ENCODE measurements around the gene RBBP8NL.
"Not testable (repeated sequence)": the region's sequence is repeated elsewhere in the genome, so short reads cannot be mapped to it uniquely, and the experiment has no call there.

The RBBP8NL gene

DNA sequence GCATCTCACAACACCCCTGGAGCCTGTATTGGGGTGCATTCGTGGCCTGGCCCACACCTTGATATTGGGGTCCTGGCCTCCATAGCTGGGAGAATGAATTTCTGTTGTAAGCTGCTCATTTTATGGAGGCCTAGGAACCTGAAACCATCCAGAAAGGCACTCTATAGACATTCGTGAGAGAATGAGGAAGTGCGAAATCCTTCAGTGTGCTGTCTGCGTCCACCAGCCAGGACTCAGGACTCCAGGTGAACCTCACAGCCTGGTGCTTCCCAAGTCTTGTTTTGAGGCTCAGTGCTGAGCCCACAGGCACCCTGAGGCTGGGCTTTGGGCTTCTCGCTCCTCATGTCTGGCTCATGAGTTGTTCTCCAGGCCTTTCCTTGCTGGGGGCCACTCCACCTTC, 11.9 kb upstream of the RBBP8NL start:
- no peak for DNase-seq

DNA sequence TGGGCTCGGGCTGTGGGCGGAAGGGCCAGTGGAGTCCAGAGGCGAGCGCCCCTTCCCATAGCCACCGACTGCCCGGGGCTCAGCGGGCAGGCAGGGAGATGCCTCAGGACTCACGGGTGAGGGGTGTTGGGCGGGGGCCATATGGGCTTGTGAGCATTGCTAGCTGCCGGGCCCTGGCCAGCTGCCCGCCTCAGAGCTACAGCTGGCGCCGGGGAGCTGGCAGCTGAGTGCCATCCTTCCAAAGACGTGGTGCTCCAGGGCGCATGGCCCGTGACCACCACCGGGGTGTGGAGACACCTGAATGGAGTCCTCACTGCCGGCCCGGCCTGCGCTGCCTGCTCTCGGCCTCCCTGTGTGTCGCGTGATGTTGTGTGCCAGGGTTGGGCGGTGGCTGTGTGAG, 10.6 kb upstream of the RBBP8NL start:
- no peak for DNase-seq

DNA sequence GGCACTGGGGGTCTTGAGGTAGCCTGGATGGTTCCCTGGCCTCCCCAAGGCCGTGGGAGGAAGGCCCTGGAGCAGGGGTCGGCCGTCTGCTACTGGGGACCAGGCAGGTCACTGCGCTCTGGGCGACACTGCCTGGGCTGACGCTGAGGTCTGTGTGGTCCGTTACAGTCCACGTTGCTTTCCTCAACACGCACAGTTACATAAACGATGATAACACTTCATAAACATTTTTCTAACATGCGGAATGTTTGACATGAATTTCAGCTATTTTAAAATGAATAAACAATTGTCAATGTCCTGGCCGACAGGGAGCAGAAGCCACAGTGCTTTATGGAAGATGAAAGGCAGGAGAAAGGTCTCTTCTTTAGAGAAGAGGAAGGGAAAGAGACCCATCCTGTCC, 10.2 kb upstream of the RBBP8NL start:
- DNase-seq, result no peak

DNA sequence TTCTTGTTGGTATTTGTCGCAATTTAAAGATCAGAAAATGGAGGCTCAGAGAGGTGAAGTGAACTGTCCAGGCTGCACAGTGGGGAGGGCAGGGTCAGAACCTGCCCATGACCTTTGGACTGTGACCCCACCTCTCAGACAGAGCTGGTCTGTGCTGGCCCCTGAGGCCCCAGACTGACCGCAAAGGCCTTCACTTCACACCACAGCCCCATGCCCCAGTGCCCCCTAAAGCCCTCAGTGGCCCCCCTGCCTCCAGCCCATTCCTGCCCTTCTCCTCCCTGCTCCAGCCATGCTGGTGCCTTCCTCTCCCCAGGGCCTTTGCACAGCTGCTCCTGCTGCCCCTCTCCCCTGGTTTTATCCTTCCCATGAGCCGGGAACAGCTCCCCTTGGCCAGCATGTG, 9.4 kb upstream of the RBBP8NL start:
- no peak for DNase-seq

DNA sequence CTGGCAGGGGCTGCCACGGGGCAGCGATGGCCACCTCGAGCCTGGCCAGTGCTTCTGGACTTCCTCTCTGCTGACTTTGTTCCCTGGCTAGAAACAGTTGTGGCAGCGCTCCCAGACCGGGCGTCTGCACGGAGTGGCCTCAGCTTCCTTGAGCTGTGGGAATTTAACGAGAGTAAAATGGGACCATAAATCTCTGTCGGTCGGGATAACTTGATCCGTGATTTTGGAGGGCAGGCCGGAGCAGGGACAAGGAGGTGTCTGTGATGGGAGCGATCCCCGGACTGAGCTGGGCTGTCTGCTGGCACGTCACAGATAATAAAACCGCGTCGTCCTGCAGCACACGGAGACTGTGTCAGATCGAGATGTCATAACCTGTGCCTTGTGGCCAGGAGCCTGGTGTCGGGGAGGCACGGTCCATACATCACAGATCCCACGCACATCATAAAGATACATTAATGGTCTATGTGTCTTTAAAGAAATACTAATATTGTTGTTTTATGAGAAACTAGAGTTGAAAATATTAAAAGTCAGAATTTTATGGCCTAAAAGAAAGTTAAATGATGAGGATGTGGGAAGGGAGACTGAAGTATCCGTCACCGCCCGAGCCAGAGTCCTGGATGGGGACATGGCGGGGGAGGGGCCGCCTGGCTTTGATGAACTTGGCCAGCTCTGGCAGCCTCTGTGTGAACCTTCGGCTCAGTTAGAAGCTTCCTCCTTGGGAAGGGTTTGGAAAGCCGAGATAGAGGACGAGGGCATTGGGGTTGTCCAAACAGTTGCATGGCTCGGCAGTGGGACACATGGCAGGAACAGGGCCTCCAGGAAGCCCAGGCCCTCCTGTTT, 6.5 kb upstream of the RBBP8NL start:
- DNase-seq, result no peak

DNA sequence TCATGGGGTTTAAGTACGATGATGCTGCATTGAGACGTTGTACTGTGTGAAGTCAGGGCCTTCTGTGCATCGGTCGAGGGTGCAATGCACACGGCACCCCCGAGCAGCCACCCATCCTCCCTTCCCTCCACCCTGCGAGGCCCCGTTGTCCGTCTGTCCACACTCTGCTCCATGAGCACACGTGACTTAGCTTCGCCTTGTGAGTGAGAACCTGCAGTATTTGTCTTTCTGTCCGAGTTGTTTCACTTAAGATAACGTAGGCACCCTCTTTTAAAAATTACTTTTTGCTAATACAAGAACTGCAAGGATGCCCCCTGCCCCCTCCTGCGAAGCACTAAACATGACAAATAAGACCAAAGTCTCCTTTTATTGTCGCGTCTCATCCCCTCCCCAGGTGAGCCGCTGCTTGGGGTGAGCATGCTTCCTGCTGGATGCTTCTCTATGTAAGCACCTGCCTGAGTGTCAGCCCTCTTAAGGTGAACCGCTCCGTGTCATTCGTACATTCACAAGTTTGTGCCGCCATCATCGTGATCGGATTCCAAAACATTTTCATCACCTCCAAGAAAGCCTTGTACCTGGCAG, 3.6 kb upstream of the RBBP8NL start:
- DNase-seq, result no peak

DNA sequence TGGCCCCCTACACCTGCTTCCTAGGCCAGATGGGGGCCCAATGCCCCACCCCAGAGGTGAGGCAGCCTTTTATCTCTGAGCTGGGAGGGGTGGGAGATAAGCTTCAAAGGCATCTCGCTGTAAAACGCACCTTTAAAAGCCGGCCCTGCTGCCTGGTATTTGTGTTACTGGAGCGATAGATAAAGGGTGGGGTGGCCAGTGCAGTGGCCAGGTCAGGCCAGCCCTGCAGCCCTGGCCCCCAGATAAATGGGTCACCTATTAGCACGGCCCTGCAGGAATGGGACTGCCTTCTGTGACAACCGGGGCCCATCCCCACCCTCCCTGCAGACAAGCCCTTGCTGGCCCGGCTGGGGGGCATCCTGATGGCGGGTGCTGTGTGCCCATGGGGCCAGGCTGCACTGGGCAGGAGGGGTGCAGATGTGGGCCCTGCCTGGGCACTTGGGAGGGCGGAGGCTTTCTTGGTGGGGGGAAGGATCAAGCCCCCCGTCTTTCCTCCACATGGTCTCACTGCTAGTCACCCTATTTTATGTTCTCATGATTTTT, 3.0 kb upstream of the RBBP8NL start:
- no peak for DNase-seq

DNA sequence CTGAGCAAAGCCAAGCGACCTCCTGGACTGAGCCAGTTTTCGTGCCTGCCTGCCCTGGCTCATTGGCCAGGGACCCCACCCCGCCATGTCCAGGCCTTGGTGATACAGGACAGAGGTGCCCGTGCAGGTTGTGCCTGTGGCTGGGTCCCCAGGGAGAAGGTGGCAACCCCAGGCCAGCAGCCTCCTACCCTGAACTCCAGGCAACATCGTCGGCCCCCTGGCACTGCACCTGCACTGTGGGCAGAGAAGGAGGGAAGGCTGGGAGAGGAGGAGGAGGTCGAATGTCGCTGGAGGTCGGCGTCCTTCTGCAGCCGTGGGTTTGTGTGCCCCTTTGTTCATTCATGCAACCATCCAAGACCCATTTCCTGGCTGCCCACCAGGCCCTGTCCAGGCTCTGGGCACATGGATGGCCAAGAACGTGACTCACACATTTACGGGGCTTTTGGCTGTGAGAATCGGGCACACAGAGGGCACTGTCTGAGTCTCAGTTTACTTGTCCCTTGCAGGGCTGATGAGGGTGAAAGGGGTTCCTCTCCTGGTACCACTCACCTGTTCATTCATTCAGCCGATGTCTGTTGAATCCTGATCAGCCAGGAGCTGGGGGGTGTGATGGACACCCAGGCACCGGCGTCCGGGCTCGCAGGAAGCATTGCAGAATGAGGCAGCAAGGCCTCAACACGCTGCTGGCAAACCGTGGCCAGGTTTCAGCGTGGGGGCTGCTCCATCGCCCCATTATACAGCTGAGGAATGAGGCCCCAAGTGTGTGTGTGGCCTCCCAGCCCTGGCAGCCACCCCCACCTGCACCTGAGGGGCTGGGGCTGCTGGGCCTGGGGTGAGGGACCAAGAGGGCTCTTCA, 2.3 kb upstream of the RBBP8NL start:
- DNase-seq, result no peak

DNA sequence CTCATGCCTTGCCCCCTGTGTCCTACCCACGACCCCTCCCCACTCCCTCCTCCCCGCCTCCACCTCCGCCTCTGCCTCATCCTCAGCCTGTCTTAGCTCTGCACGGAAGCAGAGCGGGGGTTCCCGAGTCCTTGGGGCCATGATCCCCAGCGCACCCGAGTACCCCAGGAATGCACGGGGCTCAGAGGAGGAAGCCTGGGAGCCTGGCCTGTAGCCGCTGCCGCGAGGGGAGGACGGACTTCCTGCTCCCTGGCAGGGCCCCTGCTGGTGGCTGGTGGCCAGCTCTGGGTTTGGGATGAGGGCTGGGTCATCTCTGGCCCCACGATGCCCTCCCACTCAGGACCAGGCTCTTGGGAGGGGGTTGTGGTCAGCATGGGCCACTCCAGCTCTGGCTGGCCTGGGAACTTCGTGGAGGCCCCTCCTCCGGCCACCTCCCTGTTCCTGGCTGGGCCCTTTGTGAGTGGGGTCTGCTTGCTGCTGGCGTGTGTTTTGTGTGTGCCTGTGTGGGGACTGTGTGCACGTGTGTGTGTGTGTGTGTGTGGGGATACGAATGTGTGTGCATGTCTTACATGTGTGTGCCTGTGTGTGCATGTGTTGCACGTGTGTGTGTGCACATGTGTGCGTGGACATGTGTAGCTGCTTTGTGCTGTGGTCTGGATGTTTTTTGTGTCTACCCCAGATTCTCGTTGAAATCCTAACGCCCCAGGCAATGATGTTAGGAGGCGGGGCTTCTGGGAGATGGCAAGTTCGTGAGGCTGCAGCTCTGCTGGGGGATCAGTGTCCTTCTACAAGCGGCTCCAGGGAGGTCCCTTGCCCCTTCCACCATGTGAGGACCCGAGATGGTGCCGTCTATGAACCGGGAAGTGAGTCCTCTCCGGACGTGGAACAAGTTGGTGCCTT, 1.3 kb upstream of the RBBP8NL start:
- no peak for DNase-seq

DNA sequence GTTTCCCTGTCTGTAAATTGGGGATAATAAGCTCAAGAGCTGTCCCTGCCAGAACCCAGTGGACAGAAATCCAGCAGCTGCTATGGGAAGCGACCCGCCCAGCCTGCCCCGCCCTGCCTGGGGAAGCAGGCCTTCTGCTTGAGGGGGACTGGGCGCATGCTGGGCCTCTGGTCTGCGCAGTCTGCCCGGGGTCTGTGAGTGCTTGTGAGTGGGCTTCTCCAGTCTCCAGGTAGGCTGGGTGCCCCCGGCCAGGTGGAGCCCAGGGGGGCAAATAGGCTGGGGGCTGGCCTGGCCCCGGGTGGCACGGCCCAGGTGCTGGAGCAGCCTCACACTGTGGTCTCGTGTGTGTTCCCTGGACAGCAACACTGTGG, 648 bp upstream of the RBBP8NL start:
- DNase-seq, result no peak

DNA sequence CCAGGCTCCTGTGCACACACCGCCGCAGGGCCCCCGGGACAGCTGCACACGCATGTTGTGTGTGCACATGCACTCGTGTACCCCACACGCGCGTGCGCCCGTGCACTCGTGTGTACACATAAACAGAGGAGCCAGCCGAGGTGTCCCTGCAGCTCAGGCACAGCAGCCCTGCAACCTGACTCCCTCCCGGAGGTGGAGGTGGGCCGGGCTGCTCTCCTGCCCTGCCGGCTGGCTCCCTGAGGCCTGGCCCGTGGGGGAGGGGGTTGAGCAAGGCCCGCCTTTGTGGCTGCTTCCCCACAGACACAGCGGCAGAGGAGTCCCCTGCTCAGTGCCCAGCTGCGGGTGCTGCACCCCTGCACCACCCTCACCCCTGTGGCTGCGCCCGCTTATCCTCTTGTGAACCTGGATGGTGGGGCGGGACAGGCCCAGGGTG, 624 bp downstream of the RBBP8NL start:
- no peak for DNase-seq

DNA sequence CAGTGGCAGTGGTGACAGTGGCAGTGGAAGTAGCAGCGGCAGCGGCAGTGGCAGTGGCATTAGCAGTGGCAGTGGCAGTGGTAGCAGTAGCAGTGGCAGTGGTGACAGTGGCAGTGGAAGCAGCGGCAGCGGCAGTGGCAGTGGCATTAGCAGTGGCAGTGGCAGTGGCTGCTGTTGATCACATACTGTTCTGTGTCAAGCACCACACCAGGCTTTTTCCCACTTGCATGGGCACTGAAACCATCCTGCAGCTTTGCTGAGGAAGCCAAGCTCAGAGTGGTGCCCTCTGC, 1.3 kb downstream of the RBBP8NL start:
- DNase-seq, result not testable (repeated sequence)

DNA sequence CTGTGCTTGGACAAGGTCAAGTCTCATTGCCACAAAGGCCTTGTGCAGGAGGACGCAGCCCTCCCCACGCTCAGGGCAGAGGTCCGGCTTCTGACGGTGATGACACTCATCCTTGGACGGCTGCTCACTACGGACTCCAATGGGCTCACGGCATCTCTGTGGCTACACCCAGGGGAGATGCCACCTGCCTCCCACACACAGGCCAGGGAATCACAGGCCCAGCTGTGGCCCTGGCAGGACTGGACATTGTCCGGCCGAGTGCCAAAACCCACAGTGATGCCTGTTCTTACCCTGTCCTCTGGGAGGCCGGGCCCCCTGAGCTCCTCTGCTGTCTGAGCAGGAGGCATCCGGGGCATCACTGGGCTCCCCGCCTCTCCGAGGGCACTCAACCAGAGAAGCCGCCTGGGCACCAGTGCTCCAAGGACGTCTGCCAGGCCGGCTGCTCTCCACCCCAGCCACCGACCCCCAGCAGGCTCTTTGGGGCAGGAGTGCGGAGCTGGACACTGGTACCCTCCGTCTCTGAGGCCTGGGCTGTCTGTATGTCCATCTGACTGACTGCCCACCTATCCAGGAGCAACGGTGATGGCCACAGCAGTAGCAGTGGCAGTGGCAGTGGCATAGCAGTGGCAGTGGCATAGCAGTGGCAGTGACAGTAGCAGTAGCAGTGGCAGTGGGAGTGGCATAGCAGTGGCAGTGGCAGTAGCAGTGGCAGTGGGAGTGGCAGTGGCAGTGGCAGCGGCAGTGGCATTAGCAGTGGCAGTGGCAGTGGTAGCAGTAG, 1.9 kb downstream of the RBBP8NL start:
- DNase-seq, result no peak

DNA sequence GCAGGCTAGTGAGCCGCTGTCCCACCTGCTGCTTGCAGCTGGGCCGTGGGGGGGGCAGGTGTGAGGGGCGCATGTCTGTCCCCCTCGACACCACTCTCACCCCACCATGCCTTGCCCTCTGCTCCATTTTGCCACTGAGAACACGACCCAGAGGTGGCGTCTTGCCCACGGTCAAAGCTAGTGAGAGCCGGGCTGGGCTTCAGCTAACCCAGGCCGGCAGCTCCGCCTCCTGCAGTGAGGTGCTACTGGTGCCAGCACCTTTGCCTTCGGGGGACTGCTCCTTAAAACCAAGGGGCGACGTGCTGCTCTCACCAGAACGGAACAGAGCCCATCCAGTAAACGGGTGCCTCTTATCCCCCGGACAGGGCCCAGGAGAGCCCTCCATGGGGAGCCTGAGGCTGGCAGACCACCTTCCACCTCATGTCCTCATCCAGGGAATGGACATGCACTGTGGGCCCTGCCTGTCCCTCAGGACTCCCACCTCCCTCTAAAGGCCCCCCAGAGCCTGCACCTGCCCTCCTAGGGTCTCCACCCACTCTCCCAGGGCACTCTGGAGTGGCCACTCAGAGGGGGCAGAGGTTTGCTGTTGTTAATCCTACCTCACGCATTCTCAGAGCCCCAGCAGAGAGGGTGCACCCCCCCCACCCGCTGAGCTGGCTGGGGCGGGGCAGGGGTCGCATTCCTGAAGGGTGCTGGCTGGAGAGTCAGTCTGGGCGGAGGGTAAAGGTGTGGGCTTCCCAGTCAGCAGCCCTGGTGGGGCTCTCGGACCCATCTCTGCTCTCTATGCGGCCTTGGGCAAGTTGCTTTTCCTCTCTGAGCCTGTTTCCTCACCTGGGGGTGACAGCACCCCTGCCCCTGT, 2.9 kb downstream of the RBBP8NL start:
- no peak for DNase-seq

DNA sequence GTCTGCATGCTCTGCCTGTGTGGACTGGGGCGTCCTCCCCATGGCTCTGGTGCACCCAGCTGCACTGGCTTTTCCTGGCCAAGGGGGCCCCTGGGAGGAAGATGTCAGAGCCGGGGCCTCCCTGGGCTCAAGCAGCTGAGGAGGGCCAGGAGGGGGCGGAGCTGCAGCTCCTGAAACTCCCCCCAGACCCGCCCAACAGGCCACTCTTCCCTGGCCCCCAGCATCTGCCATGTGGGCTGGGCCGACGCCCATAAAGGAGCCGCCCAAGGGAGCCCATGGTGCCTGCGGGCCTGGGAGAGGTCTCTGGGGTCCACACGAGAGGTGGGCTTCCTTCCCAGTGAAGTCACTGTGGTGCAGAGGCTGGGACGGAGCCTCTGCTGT, 4.0 kb downstream of the RBBP8NL start:
- DNase-seq, result no peak

DNA sequence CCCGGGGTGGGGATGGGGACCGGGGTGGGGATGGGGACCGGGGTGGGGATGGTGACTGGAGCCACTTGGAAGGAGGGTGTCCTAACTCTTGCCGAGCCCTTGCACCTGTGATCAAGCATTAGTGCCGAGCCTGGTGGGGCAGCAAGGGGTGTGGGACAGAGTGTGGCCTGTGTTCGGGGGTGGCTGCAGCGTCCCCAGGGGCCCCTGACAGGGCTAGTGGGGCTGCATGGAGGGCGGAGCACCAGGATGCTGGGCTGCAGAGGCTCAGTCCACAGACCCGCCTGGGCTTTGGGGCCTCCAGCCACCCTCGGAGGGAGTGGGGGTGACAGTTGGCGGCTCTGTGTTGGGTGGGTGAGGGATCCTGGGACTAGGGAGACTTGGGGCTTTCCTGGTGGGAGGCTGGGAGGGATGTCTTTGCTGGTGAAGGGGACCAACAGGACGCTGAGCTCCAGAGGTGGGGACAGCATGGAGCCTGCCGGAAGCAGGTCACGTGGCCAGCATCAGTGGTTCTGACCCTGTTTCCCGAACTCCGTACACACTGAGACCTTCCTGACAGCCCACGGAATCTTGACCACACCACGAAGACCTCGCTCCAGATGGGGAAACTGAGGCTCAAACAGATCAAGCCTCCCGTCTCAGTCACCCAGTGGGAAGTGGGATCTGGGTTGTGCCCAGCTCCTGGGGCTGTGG, 4.6 kb downstream of the RBBP8NL start:
- DNase-seq, result no peak

DNA sequence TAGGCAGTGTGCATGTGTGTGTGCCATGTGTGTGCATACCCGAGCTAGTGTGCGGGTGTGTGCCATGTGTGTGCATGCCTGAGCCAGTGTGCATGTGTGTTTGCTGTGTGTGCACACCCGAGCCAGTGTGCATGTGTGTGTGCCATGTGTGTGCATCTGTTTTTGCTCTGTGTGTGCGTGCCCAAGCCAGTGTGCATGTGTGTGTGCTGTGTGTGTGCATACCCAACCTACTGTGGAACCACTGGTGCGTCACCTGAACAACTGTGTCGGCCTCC, 5.7 kb downstream of the RBBP8NL start:
- DNase-seq, result no peak

DNA sequence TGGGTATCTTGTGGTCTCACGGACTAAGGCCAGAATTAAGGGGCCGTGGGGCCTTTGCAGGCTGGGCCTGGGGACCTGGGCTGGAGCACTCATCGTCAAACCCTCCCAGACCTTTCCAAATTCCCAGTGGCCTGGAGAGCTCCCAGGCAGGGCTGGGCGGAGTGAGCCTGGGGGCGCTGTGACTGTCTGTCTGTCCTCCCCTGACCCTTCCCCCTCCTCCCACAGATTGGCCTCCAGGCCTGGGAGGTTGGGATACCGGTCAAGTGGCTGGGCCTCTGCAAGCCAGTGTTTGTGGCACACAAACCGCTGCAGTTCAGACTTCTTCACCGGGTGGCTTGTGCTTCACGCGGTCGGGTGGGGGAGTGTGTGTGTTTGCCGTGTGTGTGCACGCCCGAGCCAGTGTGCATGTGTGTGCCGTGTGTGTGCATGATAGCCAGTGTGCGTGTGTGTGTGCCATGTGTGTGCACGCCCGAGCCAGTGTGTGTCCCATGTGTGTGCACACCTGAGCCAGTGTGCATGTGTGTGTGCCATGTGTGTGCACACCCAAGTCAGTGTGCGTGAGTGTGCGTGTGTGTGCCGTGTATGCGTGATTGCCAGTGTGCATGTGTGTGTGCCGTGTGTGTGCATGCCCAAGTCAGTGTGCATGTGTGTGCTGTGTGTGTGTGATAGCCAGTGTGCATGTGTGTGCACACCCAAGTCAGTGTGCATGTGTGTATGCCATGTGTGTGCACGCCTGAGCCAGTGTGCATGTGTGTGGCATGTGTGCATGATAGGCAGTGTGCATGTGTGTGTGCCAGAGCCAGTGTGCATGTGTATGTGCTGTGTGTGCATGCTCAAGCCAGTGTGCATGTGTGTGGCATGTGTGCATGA, 6.3 kb downstream of the RBBP8NL start:
- DNase-seq, result no peak

DNA sequence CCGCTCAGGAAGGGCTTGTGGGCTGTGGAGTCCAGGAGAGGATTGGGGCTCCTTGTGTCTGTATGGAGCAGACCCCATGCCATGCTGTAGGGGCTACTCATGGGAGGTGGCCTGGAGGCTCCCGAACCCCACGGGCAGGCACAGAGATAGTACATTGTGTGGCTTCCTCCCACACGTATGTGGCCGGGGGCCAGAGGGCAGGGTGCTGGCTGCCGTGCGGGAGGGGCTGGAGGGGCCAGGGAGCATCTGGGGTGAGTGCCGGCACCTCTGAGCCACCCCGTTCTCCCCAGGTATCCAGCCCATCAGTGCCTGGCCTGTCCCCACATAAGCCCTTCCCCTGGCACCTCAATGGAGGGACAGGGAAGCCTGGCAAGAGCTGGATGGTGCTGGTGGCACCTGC, 7.6 kb downstream of the RBBP8NL start:
- no peak for DNase-seq
